Tibial nerve (tissue), 3 donors: Measurements from ENCODE around the gene ZCCHC7.

Source experiments
- POLR2A ChIP-seq, 2 donors: fragments of 450-650 bp; IDR thresholded peaks; one replicate each; pipeline ENCODE4 v1.6.1; 2017; ENCODE audit warnings: antibody characterized with exemption in 2 of 2, mild to moderate bottlenecking in 2 of 2, moderate library complexity in 2 of 2
- TF ChIP-seq, protein P1 (sequence below), 5 experiments: fragments of 200-600 bp in 3 of 5; fragments of 450-650 bp in 2 of 5; sonication (generic) in 3 of 5; IDR thresholded peaks; one replicate each; pipeline ENCODE4 v1.5.1; 2016 to 2019; ENCODE audit warnings: antibody characterized with exemption in 5 of 5, mild to moderate bottlenecking in 3 of 5, moderate library complexity in 2 of 5

DNA sequence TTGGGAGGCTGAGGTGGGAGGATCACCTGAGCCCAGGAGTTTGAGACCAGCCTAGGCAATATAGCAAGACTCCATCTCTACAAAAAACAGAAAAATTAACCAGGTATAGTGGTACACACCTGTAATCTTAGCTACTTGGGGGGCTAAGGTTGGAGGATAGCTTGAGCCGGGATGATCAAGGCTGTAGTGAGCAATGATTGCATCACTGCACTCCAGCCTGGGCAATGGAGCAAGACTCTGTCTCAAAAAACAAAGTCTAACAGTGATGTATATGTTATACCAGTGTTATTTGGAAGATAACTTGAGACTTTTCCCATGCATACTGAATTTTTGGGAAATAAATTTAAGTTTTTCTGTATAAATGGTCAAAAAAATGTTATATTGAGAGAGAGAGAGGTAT, 146.3 kb downstream of the ZCCHC7 start:
- TF ChIP-seq, protein P1, sequence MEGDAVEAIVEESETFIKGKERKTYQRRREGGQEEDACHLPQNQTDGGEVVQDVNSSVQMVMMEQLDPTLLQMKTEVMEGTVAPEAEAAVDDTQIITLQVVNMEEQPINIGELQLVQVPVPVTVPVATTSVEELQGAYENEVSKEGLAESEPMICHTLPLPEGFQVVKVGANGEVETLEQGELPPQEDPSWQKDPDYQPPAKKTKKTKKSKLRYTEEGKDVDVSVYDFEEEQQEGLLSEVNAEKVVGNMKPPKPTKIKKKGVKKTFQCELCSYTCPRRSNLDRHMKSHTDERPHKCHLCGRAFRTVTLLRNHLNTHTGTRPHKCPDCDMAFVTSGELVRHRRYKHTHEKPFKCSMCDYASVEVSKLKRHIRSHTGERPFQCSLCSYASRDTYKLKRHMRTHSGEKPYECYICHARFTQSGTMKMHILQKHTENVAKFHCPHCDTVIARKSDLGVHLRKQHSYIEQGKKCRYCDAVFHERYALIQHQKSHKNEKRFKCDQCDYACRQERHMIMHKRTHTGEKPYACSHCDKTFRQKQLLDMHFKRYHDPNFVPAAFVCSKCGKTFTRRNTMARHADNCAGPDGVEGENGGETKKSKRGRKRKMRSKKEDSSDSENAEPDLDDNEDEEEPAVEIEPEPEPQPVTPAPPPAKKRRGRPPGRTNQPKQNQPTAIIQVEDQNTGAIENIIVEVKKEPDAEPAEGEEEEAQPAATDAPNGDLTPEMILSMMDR (IDR thresholded peaks at IDR 0.05), result no peak
- TF ChIP-seq POLR2A (IDR thresholded peaks at IDR 0.05), result no peak
